Fibroblast of the aortic adventitia (primary cell): ENCODE measurements around the gene HOXD9. TPM values are rescaled to one million over a fixed set of nuclear protein-coding genes. Genes with fewer than 3 reads are reported as not detected.

ENCODE experiments used
- DNase-seq: peaks from one replicate; pipeline ENCODE4 v3.0.0-alpha.2; 2010; ENCODE audit warnings: low read depth
- H3K4me3 ChIP-seq: 2 replicates; pipeline ENCODE4 v1.5.1; 2011; ENCODE audit warnings: low read depth, mild to moderate bottlenecking, control low read depth, low read length, moderate library complexity
- total RNA-seq: library from RNA; depleted of rRNA; stranded (reverse); fragments of >200 nt; gene quantifications from 2 replicates; pipeline ENCODE4 v1.2.3, GENCODE V29; 2012; ENCODE audit warnings: low replicate concordance
- TF ChIP-seq, protein P1 (sequence below): IDR thresholded peaks from 2 replicates; pipeline ENCODE4 v1.5.1; 2011; ENCODE audit warnings: mild to moderate bottlenecking, low read length, control low read depth, inconsistent platforms; ENCODE audit not compliant: insufficient read depth

The HOXD9 gene
- total RNA-seq, 1 donor = not detected

DNA sequence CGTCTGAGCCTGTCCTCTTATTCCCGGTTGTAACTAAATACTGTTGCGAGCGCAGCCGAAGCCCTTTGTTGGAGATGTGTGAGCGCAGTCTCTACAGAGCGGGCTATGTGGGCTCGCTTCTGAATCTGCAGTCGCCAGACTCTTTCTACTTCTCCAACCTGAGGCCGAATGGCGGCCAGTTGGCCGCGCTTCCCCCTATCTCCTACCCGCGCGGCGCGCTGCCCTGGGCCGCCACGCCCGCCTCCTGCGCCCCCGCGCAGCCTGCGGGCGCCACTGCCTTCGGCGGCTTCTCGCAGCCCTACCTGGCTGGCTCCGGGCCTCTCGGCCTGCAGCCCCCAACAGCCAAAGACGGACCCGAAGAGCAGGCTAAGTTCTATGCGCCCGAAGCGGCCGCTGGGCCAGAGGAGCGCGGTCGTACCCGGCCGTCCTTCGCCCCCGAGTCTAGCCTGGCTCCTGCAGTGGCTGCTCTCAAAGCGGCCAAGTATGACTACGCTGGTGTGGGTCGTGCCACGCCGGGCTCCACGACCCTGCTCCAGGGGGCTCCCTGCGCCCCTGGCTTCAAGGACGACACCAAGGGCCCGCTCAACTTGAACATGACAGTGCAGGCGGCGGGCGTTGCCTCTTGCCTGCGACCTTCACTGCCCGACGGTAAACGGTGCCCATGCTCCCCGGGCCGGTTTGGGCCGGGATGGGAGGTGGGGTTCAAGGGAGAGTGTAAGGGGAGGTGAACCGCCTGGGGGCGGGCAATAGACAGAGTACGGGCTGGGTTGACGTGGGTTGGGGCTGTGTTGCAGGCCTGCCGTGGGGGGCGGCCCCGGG lies 22.6 kb upstream of the HOXD9 start, which contains the start of gene HOXD12:
HOXD12 (plus strand) TSS at position 68 of the 819 bp plus-strand sequence; CDS start at position 75, 7 bp downstream.
- TF ChIP-seq, protein P1, sequence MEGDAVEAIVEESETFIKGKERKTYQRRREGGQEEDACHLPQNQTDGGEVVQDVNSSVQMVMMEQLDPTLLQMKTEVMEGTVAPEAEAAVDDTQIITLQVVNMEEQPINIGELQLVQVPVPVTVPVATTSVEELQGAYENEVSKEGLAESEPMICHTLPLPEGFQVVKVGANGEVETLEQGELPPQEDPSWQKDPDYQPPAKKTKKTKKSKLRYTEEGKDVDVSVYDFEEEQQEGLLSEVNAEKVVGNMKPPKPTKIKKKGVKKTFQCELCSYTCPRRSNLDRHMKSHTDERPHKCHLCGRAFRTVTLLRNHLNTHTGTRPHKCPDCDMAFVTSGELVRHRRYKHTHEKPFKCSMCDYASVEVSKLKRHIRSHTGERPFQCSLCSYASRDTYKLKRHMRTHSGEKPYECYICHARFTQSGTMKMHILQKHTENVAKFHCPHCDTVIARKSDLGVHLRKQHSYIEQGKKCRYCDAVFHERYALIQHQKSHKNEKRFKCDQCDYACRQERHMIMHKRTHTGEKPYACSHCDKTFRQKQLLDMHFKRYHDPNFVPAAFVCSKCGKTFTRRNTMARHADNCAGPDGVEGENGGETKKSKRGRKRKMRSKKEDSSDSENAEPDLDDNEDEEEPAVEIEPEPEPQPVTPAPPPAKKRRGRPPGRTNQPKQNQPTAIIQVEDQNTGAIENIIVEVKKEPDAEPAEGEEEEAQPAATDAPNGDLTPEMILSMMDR = no peak
- no peak within 1 kb of the TSS for H3K4me3 ChIP-seq

DNA sequence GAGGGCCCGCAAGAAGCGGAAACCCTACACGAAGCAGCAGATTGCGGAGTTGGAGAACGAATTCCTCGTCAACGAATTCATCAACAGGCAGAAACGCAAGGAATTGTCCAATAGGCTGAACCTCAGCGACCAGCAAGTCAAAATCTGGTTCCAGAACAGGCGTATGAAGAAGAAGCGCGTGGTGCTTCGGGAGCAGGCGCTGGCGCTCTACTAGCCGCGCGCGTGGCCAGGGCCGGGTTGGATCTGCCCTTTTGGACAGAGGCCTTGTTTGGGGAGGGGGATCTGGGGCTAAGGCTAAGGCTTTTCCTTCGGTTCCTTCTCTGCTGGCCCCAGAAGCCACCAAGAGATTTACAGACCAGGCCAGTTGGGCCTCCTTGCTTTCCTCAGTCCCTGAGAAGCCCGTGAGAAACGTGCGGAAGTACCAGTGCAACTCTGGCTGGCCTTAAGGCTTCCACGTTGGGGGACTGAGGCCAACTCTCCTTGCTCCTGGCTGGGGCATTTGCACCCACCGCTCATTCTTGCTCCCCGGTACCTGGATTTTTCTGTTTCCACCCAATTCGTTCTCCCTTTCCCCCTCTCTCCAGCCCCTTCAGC lies 21.9 kb upstream of the HOXD9 start:
- TF ChIP-seq, protein P1 = no peak
- H3K4me3 ChIP-seq = no peak overlapping the region
- no peak for DNase-seq

More for the DNA sequence above, 22.6 kb upstream of the HOXD9 start, which contains the start of gene HOXD12:
- no peak for DNase-seq

DNA sequence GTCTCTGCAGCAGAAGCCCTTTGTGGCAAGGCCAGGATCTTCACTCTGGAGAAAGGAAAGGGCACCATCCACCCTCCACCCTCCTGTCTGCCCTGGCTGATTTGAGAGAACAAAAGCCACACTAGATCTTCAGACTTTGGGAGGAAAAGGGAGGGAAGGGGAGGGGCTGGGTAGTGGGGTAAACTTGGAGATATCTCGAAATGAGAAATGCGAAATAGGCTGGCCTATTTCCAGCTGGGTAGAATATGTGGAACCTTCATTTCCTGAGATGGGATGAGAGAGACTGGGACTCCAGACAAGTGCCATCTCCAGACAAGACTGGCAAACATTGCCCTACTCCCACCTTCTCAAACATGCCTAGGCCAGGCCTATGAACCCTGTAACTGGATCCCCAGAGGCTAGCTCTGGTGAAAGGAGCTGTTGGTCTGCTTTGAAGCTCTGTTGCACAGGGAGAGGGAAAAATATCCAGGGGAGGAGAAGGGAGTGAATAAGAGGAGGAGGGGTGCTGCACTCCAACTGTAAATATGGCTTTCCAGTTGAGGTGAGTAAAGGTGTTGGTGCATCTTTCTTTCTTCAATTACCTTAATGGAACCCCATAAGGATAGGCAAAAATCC lies 21.2 kb upstream of the HOXD9 start:
- no peak overlapping the region for H3K4me3 ChIP-seq
- TF ChIP-seq, protein P1 = no peak
- no peak for DNase-seq

DNA sequence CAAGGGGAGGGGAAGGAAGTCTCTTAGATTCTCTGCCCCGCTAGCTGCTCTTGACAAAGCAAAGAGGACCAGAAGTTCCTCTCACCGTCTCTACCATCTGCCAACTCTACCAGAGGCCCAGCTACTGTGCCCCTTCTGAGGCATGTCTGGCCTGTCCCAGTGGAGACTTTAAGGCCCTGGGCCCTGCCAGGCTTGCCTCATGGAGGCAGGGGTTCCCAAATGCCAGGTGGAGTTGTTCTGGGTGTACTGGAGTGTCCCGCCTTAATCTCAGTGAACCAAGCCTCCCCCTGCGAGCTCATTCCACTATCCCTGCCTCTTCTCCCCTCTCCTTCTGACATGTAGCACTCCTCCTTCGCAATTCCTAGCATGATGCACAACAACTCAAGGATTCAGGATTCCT lies 20.7 kb upstream of the HOXD9 start:
- no peak overlapping the region for H3K4me3 ChIP-seq
- TF ChIP-seq, protein P1 = no peak
- DNase-seq = no peak

DNA sequence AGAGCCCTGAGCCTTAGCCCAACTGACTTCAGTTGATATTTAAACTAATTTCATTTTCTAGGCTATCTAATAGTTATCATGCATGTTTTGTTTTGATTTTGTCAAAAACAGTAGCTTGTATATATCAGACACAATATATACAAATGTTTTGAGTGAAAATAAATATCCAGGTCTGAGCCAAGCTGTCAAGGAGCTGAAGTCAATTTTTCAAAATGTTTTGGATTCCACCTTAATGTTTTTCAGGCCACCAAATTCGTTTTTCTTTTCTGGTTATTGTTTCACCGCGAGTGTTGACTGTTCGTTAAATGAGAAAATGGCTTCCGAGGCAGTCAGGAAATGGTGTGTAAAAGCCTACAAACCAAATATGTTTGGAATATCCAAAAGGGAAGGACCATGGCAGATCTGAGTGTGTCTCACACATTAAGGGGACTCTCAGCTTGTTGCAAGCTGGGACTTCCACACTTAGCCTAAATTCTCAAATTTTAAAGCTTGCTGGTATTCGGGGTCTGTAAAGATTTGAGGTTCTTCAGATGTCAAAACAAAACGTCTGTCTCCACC lies 20.1 kb upstream of the HOXD9 start:
- no peak for DNase-seq
- H3K4me3 ChIP-seq = no peak overlapping the region
- TF ChIP-seq, protein P1 = no peak

DNA sequence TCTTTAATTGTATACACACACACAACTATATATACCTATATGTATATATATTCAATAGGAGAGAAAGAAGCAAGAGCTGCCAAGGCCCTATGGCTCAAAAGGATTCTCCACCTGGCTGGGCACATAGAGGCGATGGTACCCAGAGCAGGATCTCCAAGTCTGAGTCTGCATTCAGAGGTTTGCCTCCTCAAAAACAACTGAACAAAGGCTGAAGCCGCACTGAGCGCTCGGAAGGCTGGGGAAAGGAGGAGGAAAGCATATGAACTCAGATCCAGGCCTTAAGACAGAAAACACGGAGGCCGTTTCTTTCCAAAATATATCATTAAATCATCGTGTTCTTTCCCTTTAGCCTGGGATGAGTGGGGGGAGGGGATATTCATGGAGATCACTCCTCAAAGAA lies 19.3 kb upstream of the HOXD9 start:
- no peak for DNase-seq
- H3K4me3 ChIP-seq = no peak overlapping the region
- TF ChIP-seq, protein P1 = no peak
